HepG2 (cell line): ENCODE data around the gene ADCY1. TPM values are rescaled to one million over a fixed set of nuclear protein-coding genes. Genes with fewer than 3 reads are reported as not detected.

Experiments
- ATAC-seq: fragments of 200-7000 bp; cut with Tn5 transposase; 3 replicates; pipeline ENCODE4 v1.9.1; 2020; ENCODE audit warnings: mild to moderate bottlenecking, moderate library complexity
- BruUV-seq: library from RNA; stranded (reverse); fragments of 400-500 nt; replicated peaks from 2 replicates; lab custom pipeline; 2021; lab: Mats Ljungman, UMichigan
- CTCF ChIA-PET: fragments of 300-600 bp; formaldehyde crosslinking; extraction: SDS; loops from one replicate; lab custom pipeline; 2021; ENCODE audit warnings: low total read pairs, inconsistent platforms, low intra/inter-chr PET ratio; lab: Yijun Ruan, JAX
- POLR2A ChIA-PET: fragments of 350-600 bp; sonication (Branson Sonifier 250); formaldehyde crosslinking; loops from one replicate; lab custom pipeline; 2020; ENCODE audit warnings: antibody characterized with exemption, inconsistent platforms; lab: Yijun Ruan, JAX
- DNase-seq: peaks from one replicate; pipeline ENCODE4 v3.0.0-alpha.2; 2015; ENCODE audit warnings: low spot score
- FAIRE-seq: peaks from 3 replicates; lab custom pipeline; 2011; peaks lifted over from hg19 to GRCh38; lab: Jason Lieb, UNC
- H2AFZ ChIP-seq: one replicate; pipeline ENCODE4 v1.6.1; 2011; ENCODE audit warnings: low read length, inconsistent platforms
- H3K27ac ChIP-seq: fragments of 300-600 bp; 3 replicates; pipeline ENCODE4 v1.8.0; 2011; ENCODE audit warnings: mixed run types, mild to moderate bottlenecking, mixed read lengths, low read length, inconsistent platforms; ENCODE audit not compliant: insufficient read depth; ENCODE audit errors: extremely low read length
- H3K27me3 ChIP-seq, 2 experiments: fragments of 200-600 bp in 1 of 2; 2 replicates in 1 of 2; 3 replicates in 1 of 2; pipeline versions ENCODE4 v1.6.0 to v1.8.0; 2011; ENCODE audit warnings: low read length in 2 of 2, mild to moderate bottlenecking in 2 of 2, moderate library complexity in 2 of 2, inconsistent platforms in 1 of 2; ENCODE audit not compliant: insufficient read depth in 2 of 2, control insufficient read depth in 1 of 2
- H3K36me3 ChIP-seq, 2 experiments: fragments of 200-600 bp in 1 of 2; replicated peaks in 1 of 2; 2 replicates in 1 of 2; 3 replicates in 1 of 2; pipeline versions ENCODE4 v1.5.1 to v1.8.0; 2011; ENCODE audit warnings: low read length in 2 of 2, inconsistent platforms in 1 of 2; ENCODE audit not compliant: insufficient read depth in 2 of 2, control insufficient read depth in 1 of 2
- H3K4me1 ChIP-seq: 2 replicates; pipeline ENCODE4 v1.5.1; 2012; ENCODE audit warnings: low read length, inconsistent platforms; ENCODE audit not compliant: insufficient read depth
- H3K4me2 ChIP-seq: 2 replicates; pipeline ENCODE4 v1.6.0; 2011; ENCODE audit warnings: low read depth, low read length, inconsistent platforms
- H3K4me3 ChIP-seq, 3 experiments: fragments of 200-600 bp in 1 of 3; sonication (generic), shearing (Covaris generic) in 1 of 3; replicated peaks in 1 of 3; 2 replicates each; pipeline ENCODE4 v1.5.1; 2011 to 2016; ENCODE audit warnings: low read length in 3 of 3, inconsistent platforms in 2 of 3, low read depth in 2 of 3, mild to moderate bottlenecking in 2 of 3, control low read depth in 1 of 3, mixed read lengths in 1 of 3; ENCODE audit not compliant: insufficient read depth in 1 of 3
- H3K79me2 ChIP-seq: one replicate; pipeline ENCODE4 v1.6.1; 2011; ENCODE audit warnings: low read length, inconsistent platforms; ENCODE audit not compliant: insufficient read depth
- H3K9ac ChIP-seq: 2 replicates; pipeline ENCODE4 v1.6.0; 2011; ENCODE audit warnings: mild to moderate bottlenecking, low read depth, low read length, inconsistent platforms; ENCODE audit not compliant: insufficient read depth
- H3K9me3 ChIP-seq: 2 replicates; pipeline ENCODE4 v1.5.1; 2012; ENCODE audit warnings: mild to moderate bottlenecking, low read length
- H4K20me1 ChIP-seq: 2 replicates; pipeline ENCODE4 v1.6.0; 2011; ENCODE audit warnings: inconsistent platforms, mild to moderate bottlenecking, low read length, moderate library complexity; ENCODE audit not compliant: insufficient read depth
- KLF16 ChIP-seq, 2 experiments: sonication (generic) in 1 of 2; formaldehyde crosslinking in 1 of 2; IDR thresholded peaks; 2 replicates each; pipeline versions ENCODE4 v1.6.1 to v1.8.0; 2016 to 2023; ENCODE audit warnings: missing genetic modification reagents in 2 of 2, missing compliant biosample characterization in 1 of 2
- KLF6 ChIP-seq: IDR thresholded peaks from 2 replicates; pipeline ENCODE4 v1.8.0; 2016; ENCODE audit warnings: missing biosample characterization, missing genetic modification reagents
- LBX2 ChIP-seq: sonication (generic); formaldehyde crosslinking; IDR thresholded peaks from 2 replicates; pipeline ENCODE4 v1.5.0; 2020; ENCODE audit warnings: missing genetic modification reagents, mild to moderate bottlenecking, borderline replicate concordance
- RBFOX2 ChIP-seq: fragments of 200-400 bp; formaldehyde crosslinking; IDR thresholded peaks from 2 replicates; pipeline ENCODE4 v1.6.1; 2017; ENCODE audit warnings: low read depth, mild to moderate bottlenecking, low read length
- TCF7L2 ChIP-seq: IDR thresholded peaks from 2 replicates; pipeline ENCODE4 v1.6.1; 2011; ENCODE audit warnings: mild to moderate bottlenecking, low read depth, low read length, moderate library complexity
- ZFP41 ChIP-seq: sonication (generic); formaldehyde crosslinking; IDR thresholded peaks from 2 replicates; pipeline ENCODE4 v1.4.0; 2020; ENCODE audit warnings: mild to moderate bottlenecking, missing genetic modification reagents, borderline replicate concordance
- ZNF17 ChIP-seq: sonication (generic); formaldehyde crosslinking; IDR thresholded peaks from 2 replicates; pipeline ENCODE4 v1.5.0; 2020; ENCODE audit warnings: mild to moderate bottlenecking, missing genetic modification reagents
- ZNF768 ChIP-seq: sonication (generic); formaldehyde crosslinking; IDR thresholded peaks from 2 replicates; pipeline ENCODE4 v1.4.0; 2020; ENCODE audit warnings: missing genetic modification reagents
- ZNF879 ChIP-seq: sonication (generic); formaldehyde crosslinking; IDR thresholded peaks from 2 replicates; pipeline ENCODE4 v1.8.1; 2023; ENCODE audit warnings: missing genetic modification reagents
- WGBS: methylation state at CpG from one replicate; pipeline ENCODE4 v1.1.6; 2017; ENCODE audit warnings: low lambda C conversion rate; 5-methylcytosine and 5-hydroxymethylcytosine counted together
- in situ Hi-C: cut with HindIII; loops from 2 replicates; pipeline ENCODE4 v1.10.0; 2017; ENCODE audit warnings: low pct_unique_long_range_greater_than_20kb; ENCODE audit not compliant: extremely low pct_ligation_motif_present
- intact Hi-C: fragments of 100-400 bp; cut with micrococcal nuclease; formaldehyde crosslinking; loops from one replicate; pipeline ENCODE4 v1.10.0; 2022; ENCODE audit not compliant: unreplicated experiment
- polyA plus RNA-seq, 8 experiments: library from polyadenylated mRNA; depleted of rRNA in 3 of 8; stranded (reverse) in 7 of 8; unstranded in 1 of 8; fragments of >200 nt; fragmentation: Illumina TruSeq in 4 of 8; extraction: Trizol in 4 of 8; gene quantifications; 2 replicates each; pipeline versions ENCODE4 v1.2.1 to v1.2.3, GENCODE V29; 2011 to 2016; ENCODE audit warnings: low read depth in 4 of 8, missing spikeins in 1 of 8, mixed read lengths in 1 of 8; ENCODE audit not compliant: insufficient read depth in 1 of 8
- total RNA-seq, 5 experiments: library from RNA; depleted of rRNA; stranded (reverse); fragments of >200 nt; fragmentation: Illumina TruSeq; extraction: Trizol; gene quantifications; 2 replicates each; pipeline ENCODE4 v1.2.3, GENCODE V29; 2016; ENCODE audit warnings: low read depth in 1 of 5

Gene ADCY1
- total and polyA plus RNA-seq, 2 of the 13 experiments (the other 11 are each of a cell fraction or from before 2014, with no cell fraction given) = 0.80 to 1.2 TPM

- POLR2A ChIA-PET = no interaction called here
- ATAC-seq (no peak), DNase-seq (no peak), FAIRE-seq (no peak)
- BruUV-seq = no TSS peak
- H4K20me1 ChIP-seq = no peaks in the 10 kb centered on the region
- intact Hi-C loops (no loop called here), in situ Hi-C loops (no loop called here)
- H3K9me3 ChIP-seq = no peaks in the 10 kb centered on the region
- peaks cover 7% of the 10 kb centered on the region for H3K4me1 ChIP-seq
- 54% methylated on average over 11 of the region's 14 CpGs for WGBS
- peaks cover 0 to 2% of the 10 kb centered on the region in 2 experiments; a peak in 3 of 5 replicates for H3K27me3 ChIP-seq
- no peak overlapping the region for H3K4me3 ChIP-seq
- CTCF ChIA-PET = no interaction called here
- no peaks in the 10 kb centered on the region for H3K79me2 ChIP-seq
- H3K36me3 ChIP-seq = no peaks in the 10 kb centered on the region
- no peak overlapping the region for H3K27ac ChIP-seq
- H2AFZ ChIP-seq = no peak overlapping the region
- H3K4me2 ChIP-seq = no peak overlapping the region
- TF ChIP-seq ZNF879 (CRISPR knock-in tag) = no peak
- peak; percentile 79 for TF ChIP-seq ZNF768 (CRISPR knock-in tag)
- no peak for TF ChIP-seq KLF6 (CRISPR knock-in tag)
- no peak for TF ChIP-seq KLF16 (CRISPR knock-in tag; IDR thresholded peaks at IDR 0.05)
- no peak for TF ChIP-seq ZNF17
- TF ChIP-seq LBX2 (CRISPR knock-in tag) = no peak
- TF ChIP-seq ZFP41 (CRISPR knock-in tag) = no peak
- TF ChIP-seq RBFOX2 = no peak
- TF ChIP-seq TCF7L2 = no peak
- H3K9ac ChIP-seq = no peak overlapping the region
These were observed 135.2 kb downstream of the ADCY1 start for GRCh38 chr7:45709168-45710042.
